GM23338 (cell line): Measurements from ENCODE around the gene DCBLD2. TPM values are rescaled to one million over a fixed set of nuclear protein-coding genes. Genes with fewer than 3 reads are reported as not detected.

Source experiments
- ATAC-seq: fragments of 200-7000 bp; cut with Tn5 transposase; 3 replicates; pipeline ENCODE4 v1.9.1; 2020
- DNase-seq: peaks from one replicate; pipeline ENCODE4 v3.0.0-alpha.2; 2015; ENCODE audit warnings: low spot score
- H2AFZ ChIP-seq: fragments of 200-600 bp; sonication (generic); 2 replicates; pipeline ENCODE4 v1.8.0; 2016; ENCODE audit warnings: antibody characterized with exemption, mild to moderate bottlenecking, moderate library complexity
- H3F3A ChIP-seq: fragments of 200-600 bp; sonication (generic); replicated peaks from 2 replicates; pipeline ENCODE4 v1.8.0; 2017; ENCODE audit warnings: antibody characterized with exemption, mixed run types, low read depth
- H3K27ac ChIP-seq: fragments of 200-600 bp; sonication (generic); 2 replicates; pipeline ENCODE4 v1.6.1; 2016; ENCODE audit warnings: low read depth
- H3K27me3 ChIP-seq: fragments of 200-600 bp; sonication (generic); 2 replicates; pipeline ENCODE4 v1.8.0; 2016; ENCODE audit warnings: mild to moderate bottlenecking, mixed run types, moderate library complexity; ENCODE audit not compliant: insufficient read depth
- H3K36me3 ChIP-seq: fragments of 200-600 bp; sonication (generic); 2 replicates; pipeline ENCODE4 v1.8.0; 2016; ENCODE audit warnings: mild to moderate bottlenecking; ENCODE audit not compliant: insufficient read depth
- H3K4me1 ChIP-seq: fragments of 200-600 bp; sonication (generic); 2 replicates; pipeline ENCODE4 v1.8.0; 2016; ENCODE audit warnings: mild to moderate bottlenecking, moderate library complexity; ENCODE audit not compliant: insufficient read depth
- H3K4me2 ChIP-seq: fragments of 200-600 bp; sonication (generic); 2 replicates; pipeline ENCODE4 v1.7.1; 2017; ENCODE audit warnings: mixed run types
- H3K4me3 ChIP-seq: fragments of 200-600 bp; sonication (generic); 2 replicates; pipeline ENCODE4 v1.6.1; 2016; ENCODE audit warnings: mixed run types
- H3K79me2 ChIP-seq: fragments of 200-600 bp; sonication (generic); replicated peaks from 2 replicates; pipeline ENCODE4 v1.8.0; 2017; ENCODE audit warnings: mild to moderate bottlenecking; ENCODE audit not compliant: insufficient read depth
- H3K9me2 ChIP-seq: fragments of 200-600 bp; sonication (generic); 2 replicates; pipeline ENCODE4 v1.8.0; 2017; ENCODE audit not compliant: insufficient read depth
- H4K20me1 ChIP-seq: fragments of 200-600 bp; sonication (generic); replicated peaks from 2 replicates; pipeline ENCODE4 v1.8.0; 2017; ENCODE audit warnings: mild to moderate bottlenecking; ENCODE audit not compliant: insufficient read depth
- H3K27ac Mint-ChIP-seq: 2 replicates; pipeline ENCODE4 v1.8.0; 2020; ENCODE audit warnings: inconsistent platforms, mild to moderate bottlenecking, moderate library complexity, mixed read lengths
- H3K27me3 Mint-ChIP-seq: 3 replicates; pipeline ENCODE4 v1.8.0; 2022; ENCODE audit warnings: low read depth, mild to moderate bottlenecking, moderate library complexity, mixed read lengths, inconsistent platforms; ENCODE audit not compliant: insufficient read depth, poor library complexity
- H3K36me3 Mint-ChIP-seq: 3 replicates; pipeline ENCODE4 v1.8.0; 2021; ENCODE audit warnings: low read depth, mild to moderate bottlenecking, inconsistent platforms, moderate library complexity, mixed read lengths
- H3K4me1 Mint-ChIP-seq: 3 replicates; pipeline ENCODE4 v1.8.0; 2020; ENCODE audit warnings: mild to moderate bottlenecking, inconsistent platforms, mixed read lengths
- H3K4me3 Mint-ChIP-seq: 3 replicates; pipeline ENCODE4 v1.8.0; 2021; ENCODE audit warnings: moderate library complexity, mild to moderate bottlenecking, inconsistent platforms, mixed read lengths
- H3K9me3 Mint-ChIP-seq: 3 replicates; pipeline ENCODE4 v1.8.0; 2020; ENCODE audit warnings: moderate library complexity, mild to moderate bottlenecking, inconsistent platforms, mixed read lengths
- CTCF ChIP-seq, 2 experiments: fragments of 200-600 bp in 1 of 2; sonication (generic) in 1 of 2; conservative IDR thresholded peaks; 2 replicates each; pipeline versions ENCODE4 v1.5.1 to v1.6.1; 2016 to 2017; ENCODE audit warnings: antibody characterized with exemption in 2 of 2, low read depth in 2 of 2, mild to moderate bottlenecking in 2 of 2, moderate library complexity in 1 of 2
- ETS1 ChIP-seq: IDR thresholded peaks from 2 replicates; pipeline ENCODE4 v1.6.1; 2016; ENCODE audit warnings: antibody characterized with exemption
- EZH2phosphoT487 ChIP-seq: fragments of 200-600 bp; sonication (generic); IDR thresholded peaks from one replicate; pipeline ENCODE4 v1.8.1; 2018; ENCODE audit warnings: antibody characterized with exemption; ENCODE audit not compliant: unreplicated experiment
- NANOG ChIP-seq: IDR thresholded peaks from 2 replicates; pipeline ENCODE4 v1.6.1; 2016; ENCODE audit warnings: antibody characterized with exemption, borderline replicate concordance
- POLR2AphosphoS5 ChIP-seq: IDR thresholded peaks from 2 replicates; pipeline ENCODE4 v1.6.1; 2016; ENCODE audit warnings: antibody characterized with exemption, low read depth
- ZNF114 ChIP-seq: fragments of 250-450 bp; sonication (Bioruptor Pico); IDR thresholded peaks from 2 replicates; pipeline ENCODE4 v1.5.0; 2020; ENCODE audit warnings: mild to moderate bottlenecking, moderate library complexity
- ZNF331 ChIP-seq: fragments of 250-450 bp; sonication (Bioruptor Pico); IDR thresholded peaks from 2 replicates; pipeline ENCODE4 v1.5.0; 2020; ENCODE audit warnings: low read depth, mild to moderate bottlenecking, moderate library complexity
- polyA plus RNA-seq: library from polyadenylated mRNA; unstranded; fragments of >200 nt; fragmentation: Nextera tagmentation; extraction: Ambion mirVana; gene quantifications from 2 replicates; pipeline ENCODE4 v1.2.1, GENCODE V29; 2016
- total RNA-seq: library from RNA; depleted of rRNA; stranded (reverse); fragments of >200 nt; shearing (Covaris generic); gene quantifications from 2 replicates; pipeline ENCODE4 v1.2.3, GENCODE V29; 2014

Gene DCBLD2
- total and polyA plus RNA-seq, 2 experiments from 2014 or later, result 25.9 to 69.7 TPM

GRCh38 chr3:98903099-98903498 is 1.6 kb upstream of the DCBLD2 start:
- H3K4me3 Mint-ChIP-seq, result peak overlapping the region; percentile 22; the same call in 2 of the 3 replicates
- peak overlapping the region; percentile 61 for H3K4me3 ChIP-seq
- no peak for TF ChIP-seq CTCF (conservative IDR thresholded peaks at IDR 0.05; ENCODE audit: low read depth in 2 of 2)
- ATAC-seq, result no peak
- peaks cover 8% of the 10 kb centered on the region; the same call in 2 of the 3 replicates for H3K36me3 Mint-ChIP-seq
- H3K27me3 Mint-ChIP-seq, result peaks cover 1% of the 10 kb centered on the region
- no peak overlapping the region for H2AFZ ChIP-seq
- H3K9me2 ChIP-seq, result no peaks in the 10 kb centered on the region
- H3K4me1 ChIP-seq, result peaks cover 24% of the 10 kb centered on the region
- peak overlapping the region; percentile 80 for H3K4me2 ChIP-seq
- H3K79me2 ChIP-seq, result peaks cover 29% of the 10 kb centered on the region
- peaks cover 8% of the 10 kb centered on the region; the same call in 1 of the 2 replicates for H4K20me1 ChIP-seq
- peaks cover 24% of the 10 kb centered on the region for H3K4me1 Mint-ChIP-seq
- H3K36me3 ChIP-seq, result no peaks in the 10 kb centered on the region
- no peaks in the 10 kb centered on the region for H3F3A ChIP-seq
- DNase-seq, result no peak
- H3K27me3 ChIP-seq, result no peaks in the 10 kb centered on the region
- peaks cover 6% of the 10 kb centered on the region; the same call in 2 of the 3 replicates for H3K9me3 Mint-ChIP-seq
- H3K27ac ChIP-seq, result no peak overlapping the region
- H3K27ac Mint-ChIP-seq, result no peak overlapping the region

- Histone ChIP-seq H3K36me3 (no peaks in the 10 kb centered on the region), H2AFZ (peak overlapping the region; percentile 86), H3K4me3 (peak overlapping the region; percentile 61), H3K4me2 (peak overlapping the region; percentile 80), H4K20me1 (peaks cover 8% of the 10 kb centered on the region), H3K27me3 (no peaks in the 10 kb centered on the region), H3K9me2 (no peaks in the 10 kb centered on the region), H3K27ac (peak overlapping the region; percentile 93), H3F3A (no peaks in the 10 kb centered on the region), H3K79me2 (peaks cover 37% of the 10 kb centered on the region), H3K4me1 (peaks cover 25% of the 10 kb centered on the region)
- Mint-ChIP-seq H3K9me3 (peaks cover 3% of the 10 kb centered on the region; the same call in 1 of the 3 replicates), H3K27me3 (peaks cover 1% of the 10 kb centered on the region), H3K36me3 (peaks cover 5% of the 10 kb centered on the region; the same call in 1 of the 3 replicates), H3K4me3 (peak overlapping the region; percentile 97), H3K27ac (peak overlapping the region; percentile 93), H3K4me1 (peaks cover 24% of the 10 kb centered on the region)
- ATAC-seq, result no peak
- TF ChIP-seq EZH2phosphoT487, result no peak
- no peak for TF ChIP-seq NANOG
- TF ChIP-seq POLR2AphosphoS5, result no peak
- no peak for TF ChIP-seq CTCF (conservative IDR thresholded peaks at IDR 0.05; ENCODE audit: low read depth in 2 of 2)
- no peak for TF ChIP-seq ETS1
- no peak for TF ChIP-seq ZNF114 (CRISPR knock-in tag)
- TF ChIP-seq ZNF331 (CRISPR knock-in tag), result no peak
- no peak for DNase-seq
Observed at GRCh38 chr3:98902351-98902740, 851 bp upstream of the DCBLD2 start.
